COR-L47 (cell line): ENCODE data around the gene RIMBP2.
A peak's percentile ranks its signal among the peaks of the same experiment; 100 is the strongest.
"Not testable (repeated sequence)": the region's sequence is repeated elsewhere in the genome, so short reads cannot be mapped to it uniquely, and the experiment has no call there.

Experiments
- DNase-seq: peaks from one replicate; lab custom pipeline; 2025; lab: John Stamatoyannopoulos, UW

The RIMBP2 gene

DNA sequence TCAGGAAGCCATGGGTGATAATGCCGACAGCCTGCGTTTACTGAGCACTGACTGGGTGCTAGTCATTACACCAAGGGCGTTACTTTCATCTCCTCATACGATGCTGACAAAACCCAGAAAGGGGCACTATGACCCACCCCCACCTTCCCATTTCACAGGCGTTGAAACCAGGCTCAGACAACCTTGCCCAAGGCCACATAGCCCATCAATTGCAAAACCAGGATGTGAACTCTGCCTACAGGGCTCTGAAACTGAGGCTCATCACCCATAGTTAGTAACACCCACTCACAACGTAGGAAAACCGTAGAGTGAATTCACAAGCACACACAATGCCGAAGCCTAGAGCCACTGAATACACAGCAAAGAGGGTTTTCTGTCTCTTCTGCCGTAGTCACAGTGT, 119.9 kb downstream of the RIMBP2 start:
- no peak for DNase-seq

DNA sequence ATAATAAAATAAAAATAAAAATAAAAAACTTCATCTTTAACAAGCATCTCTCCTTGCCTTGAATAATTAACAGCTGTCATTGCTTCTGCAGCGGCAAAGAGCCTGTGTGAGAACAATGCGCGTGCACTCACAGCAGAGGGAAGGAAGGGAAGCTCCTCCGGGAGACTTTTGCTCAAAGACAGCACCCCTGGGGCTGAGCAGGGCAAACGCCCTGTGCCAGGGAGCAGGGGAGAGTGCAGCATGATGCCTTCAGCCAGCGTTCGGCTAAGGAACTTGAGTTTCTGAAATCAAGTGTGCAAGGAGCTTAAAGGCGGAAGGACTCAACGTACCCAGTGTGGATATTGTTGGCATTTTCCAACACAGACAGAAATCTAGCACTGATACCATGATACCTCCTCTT, 120.5 kb downstream of the RIMBP2 start:
- no peak for DNase-seq

DNA sequence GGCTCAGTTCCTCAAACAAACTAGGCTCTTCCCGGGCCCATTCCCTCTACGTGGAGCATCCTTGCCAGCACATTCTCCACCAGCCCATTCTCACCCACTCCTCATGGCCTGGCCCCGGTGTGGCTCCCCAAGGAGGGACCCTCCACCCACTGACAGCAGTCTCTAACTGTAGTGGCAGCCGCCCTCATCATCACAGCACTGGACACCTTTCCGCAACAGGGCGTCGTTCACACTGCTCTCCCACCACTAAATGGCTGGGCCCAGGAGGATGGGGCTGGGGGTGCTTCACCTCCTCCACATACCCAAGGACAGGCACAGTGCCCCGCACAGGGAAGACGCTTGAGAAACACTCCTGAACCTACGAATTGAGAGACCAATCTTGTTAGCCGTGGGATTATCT, 123.0 kb downstream of the RIMBP2 start:
- no peak for DNase-seq

DNA sequence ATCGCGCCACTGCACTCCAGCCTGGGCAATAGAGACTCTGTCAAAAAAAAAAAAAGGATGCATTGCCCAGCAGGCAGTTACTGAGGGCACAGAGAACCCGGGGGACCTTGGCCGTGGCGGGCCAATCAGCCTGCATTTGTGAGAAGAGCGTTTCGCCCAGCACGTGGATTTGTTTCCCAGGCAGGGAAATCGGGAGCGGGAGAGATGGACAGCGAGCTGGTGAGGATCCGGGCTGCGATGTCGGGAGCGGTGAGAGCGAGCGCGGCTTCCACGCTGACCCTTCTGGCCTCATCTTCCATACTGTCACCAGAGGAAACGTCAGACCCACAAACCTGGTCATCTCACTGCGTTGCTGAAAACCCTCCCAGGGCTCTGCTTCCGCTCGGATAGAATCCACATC, 123.5 kb downstream of the RIMBP2 start:
- no peak for DNase-seq

DNA sequence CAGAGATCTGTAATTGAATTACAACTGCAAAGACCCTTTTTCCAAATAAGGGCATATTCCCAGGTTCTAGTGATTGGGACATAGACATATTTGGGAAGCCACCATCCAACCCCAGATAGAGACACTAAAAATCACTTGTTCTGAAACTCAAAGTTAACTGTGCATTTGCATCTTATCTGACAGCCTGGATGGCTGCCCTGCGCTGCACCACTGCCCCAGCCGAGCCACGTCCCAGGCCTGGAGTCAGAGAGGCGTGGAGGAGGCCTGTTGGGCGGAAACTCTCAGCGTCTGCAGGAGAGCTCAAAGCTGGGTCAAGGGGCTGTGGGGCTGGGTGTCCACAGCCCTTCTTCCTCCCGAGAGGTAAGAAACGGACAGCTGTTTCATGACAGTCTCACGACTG, 124.4 kb downstream of the RIMBP2 start:
- no peak for DNase-seq

DNA sequence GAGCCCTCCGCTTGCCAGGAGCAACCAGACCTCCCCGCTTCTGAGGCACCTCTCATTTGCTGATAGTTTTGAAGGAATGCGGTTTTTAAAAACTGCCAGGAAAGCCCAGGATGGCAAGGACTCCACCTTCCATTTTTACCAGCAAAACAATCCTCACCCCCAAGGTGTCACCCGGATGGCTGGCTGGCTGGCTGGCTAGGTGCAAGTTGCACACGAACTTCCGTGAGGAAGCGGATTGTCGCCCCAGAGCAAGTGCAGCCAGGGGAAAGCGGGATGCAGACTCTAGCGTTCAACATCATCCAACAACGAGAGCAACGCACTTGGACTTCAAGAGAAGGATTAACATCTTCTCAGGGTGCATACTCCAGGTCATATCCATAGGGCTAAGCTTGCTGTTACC, 125.4 kb downstream of the RIMBP2 start:
- DNase-seq: no peak

DNA sequence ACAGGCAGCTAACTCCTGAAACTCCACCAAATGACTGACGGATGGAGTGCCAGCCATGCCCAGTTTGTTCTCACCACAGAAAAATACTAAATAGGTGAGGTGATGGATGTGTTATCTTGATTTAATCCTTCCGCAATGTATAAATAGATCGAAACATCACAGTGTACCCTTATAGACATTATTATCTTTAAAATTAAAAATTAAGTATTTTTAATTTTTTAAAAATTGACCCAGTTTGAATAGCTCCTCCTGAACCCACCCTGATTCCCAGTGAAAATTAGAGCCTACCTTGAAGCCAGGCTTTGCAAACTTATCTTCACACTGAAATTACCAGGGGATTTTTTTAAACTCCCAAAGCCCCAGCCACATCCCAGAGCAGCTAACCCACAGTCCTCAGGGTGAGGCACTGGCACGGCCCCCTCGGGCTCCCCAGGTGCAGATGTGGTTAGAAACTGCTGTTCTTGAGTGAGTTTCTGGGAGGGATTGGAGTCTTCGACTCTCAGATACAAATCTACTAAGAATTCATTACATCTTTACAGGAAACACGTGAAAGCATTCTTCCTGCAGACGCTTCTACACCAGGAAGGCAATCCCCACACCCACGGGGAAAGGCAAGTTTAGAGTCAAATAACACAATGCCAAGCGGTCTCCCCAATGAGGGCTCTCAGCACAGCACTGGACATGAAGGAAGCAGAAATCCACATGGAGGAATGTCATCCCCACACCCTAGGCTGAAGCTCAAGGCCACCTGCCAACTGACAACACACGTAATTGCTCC, 126.4 kb downstream of the RIMBP2 start:
- no peak for DNase-seq

DNA sequence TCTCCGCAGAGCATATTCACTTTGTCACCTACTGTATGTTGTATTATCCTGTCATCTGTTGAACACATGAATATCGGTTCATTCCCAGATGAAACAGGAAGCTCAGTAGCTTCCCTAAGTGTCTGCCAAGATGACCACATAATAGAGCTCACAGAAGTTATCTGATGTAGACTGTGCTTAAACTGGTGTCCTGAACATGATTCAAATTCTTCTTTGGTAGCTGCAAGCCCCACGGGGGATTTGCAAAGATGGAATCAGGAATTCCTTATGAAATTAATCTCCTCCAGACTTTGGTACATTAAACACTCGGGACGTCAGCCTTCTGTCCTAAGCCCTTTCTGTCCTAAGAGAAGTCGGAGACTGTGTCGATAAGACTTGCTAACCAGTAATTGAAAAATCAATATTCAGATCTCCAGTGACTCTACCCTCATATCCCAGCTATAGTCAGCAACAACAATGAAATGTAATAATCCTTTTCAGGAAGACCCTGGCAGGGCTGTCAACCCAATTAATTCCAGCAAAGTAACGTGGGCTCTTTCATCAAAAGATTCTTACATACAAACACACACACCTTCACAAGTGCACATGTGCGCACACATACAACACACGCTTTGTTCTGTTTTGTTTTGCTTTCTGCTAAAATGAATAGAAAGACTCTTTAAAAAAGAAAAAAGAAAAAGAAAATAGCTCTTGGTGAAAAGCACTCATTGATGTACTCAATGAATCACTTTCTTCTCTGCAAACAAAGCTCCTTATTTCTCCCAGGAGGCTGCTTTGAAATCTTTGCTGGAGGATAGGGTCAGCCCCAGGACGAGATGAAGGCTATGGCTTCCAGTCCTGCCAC, 127.2 kb downstream of the RIMBP2 start:
- DNase-seq: no peak

DNA sequence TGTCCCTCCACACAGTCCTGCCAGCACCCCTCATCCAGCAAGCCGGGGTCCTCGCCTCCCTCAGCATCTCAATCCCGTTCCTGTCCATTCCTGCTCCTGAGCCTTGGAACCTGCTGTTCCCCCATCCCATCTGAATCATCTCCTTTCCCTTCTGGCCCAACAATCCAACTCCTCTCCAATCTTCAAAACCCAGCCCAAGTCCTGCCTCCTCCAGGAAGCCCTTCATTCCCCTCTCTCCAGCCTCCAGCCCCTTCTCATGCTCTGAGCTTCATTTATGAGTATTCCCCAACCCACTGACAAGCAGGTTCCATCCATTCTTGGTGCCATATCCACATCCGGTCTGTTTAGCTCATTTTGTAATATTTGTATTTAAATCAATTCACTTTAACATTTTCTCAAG, 128.1 kb downstream of the RIMBP2 start:
- no peak for DNase-seq

DNA sequence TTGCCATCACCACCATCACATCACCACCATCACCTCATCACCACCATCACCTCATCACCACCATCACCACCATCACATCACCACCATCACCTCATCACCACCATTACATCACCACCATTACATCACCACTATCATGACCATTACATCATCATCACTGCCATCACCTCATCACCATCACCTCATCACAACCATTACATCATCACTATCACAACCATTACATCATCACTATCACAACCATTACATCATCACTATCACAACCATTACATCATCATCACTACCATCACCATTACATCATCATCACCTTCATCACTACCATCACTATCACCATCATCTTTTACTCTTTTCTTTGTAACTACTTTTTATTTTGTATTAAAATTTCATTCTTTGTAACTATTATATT, 131.6 kb downstream of the RIMBP2 start:
- DNase-seq: not testable (repeated sequence)

DNA sequence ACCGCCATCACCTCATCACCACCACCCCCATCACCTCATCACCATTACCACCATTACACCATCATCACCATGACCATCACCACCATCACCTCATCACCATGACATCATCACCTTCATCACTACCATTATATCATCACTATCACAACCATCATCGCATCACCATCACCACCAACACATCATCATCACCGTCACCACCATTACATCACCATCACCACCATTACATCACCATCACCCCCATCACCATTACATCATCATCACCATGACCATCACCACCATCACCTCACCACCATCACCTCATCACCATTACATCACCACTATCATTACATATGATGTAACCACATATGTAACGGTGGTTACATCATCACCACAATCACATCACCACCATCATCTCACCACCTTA, 132.3 kb downstream of the RIMBP2 start:
- DNase-seq: no peak

DNA sequence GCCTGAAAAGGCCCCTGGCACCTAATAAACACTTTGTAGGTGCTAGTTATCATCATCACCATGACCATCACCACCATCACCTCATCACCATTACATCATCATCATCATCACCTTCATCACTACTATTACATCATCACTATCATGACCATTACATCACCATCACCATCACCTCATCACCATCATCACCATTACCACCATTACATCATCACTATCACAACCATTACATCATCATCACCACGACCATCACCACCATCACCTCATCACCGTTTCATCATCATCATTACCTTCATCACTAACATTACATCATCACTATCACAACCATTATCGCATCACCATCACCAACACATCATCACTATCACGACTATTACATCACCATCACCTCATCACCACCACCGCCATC, 132.8 kb downstream of the RIMBP2 start:
- DNase-seq: no peak

DNA sequence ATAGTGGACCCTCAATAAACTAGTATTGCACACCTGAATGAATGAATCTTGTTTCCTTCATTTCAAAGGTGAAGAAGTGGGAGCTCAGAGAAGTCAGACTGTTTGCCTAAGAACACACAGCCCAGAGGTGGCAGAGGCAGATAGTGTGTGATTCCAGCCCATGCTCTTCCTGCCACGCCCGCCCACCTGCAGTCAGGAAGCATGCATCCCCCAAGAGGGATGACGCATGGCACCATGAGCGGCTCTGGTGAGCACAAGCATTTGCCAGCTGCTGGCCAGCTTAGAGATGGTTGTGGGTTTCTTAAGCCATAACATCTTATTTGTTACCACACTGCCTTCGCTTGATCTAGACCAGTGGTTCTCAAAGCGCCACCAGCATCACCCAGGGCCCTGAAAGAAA, 133.8 kb downstream of the RIMBP2 start:
- no peak for DNase-seq

DNA sequence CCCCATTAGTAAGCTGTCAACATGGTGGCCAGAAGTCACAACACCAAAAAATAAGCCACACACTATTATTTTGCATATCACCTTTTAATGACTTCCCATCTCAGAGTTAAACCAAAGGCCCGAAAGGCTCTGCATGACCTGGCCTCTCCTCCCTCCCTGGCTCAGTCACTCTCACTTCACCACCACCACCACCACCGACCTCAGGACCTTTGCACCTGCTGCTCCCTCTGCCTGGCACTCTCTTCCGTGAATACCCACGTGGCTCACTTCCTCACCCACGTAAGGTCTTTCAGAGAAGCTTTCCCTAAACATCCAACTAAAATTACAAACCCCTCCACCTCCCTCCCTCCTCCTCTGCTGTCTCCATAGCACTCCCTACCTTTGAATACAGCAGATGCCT, 134.3 kb downstream of the RIMBP2 start:
- DNase-seq: no peak

DNA sequence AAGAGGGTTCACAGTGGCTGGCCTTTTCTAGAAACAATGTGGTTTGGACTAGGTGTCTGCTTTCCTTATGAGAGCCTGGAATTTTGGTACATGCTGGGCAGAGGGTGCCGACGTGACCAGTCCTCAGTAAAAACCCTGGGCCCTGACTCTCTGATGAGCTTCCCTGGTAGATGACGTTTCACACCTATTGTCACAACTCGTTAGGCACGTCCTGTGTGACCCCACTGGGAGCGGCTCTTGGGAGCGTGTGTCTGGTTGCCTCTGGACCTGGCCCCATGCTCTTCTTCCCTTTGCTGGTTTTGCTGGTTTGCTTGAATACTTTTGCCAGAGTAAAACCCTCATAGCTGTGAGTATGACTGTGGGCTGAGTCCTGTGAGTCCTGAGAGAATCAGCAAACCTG, 136.9 kb downstream of the RIMBP2 start:
- no peak for DNase-seq

DNA sequence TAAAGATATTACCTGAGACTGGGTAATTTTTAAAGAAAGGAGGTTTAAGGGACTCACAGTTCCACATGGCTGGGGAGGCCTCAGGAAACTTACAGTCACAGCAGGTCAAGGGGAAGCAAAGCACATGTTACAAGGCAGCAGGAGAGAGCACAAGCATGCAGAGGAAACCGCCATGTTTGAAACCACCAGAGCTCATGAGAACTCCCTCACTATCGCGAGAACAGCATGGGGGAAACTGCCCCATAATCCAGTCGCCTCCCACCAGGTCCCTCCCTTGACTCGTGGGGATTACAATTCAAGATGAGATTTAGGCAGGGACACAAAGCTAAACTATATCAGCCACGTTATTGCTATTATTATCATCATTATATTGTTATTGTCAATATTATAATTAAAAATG, 138.7 kb downstream of the RIMBP2 start:
- DNase-seq: no peak

DNA sequence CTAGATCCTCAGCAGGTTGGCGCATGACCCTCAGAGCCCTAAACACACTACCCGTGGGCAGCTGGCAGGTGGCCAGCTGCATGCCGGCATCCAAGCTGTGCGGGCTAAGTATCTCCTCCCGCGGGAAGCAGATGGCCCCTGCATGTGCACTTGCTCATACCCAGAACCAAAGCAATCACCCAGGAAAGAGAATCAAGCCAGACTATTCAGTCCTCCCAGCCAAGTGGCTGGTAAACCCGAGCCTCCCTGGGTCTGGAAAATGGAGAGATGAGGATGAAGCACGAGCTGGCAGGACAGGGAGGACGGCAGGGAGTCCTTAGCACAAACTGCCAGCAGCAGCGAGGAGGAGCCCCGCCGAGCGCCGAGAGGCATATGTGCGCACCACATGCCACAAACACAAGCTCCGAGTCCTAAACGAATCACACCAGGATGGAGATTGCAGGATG, 139.7 kb downstream of the RIMBP2 start:
- peak; percentile 56 for DNase-seq

DNA sequence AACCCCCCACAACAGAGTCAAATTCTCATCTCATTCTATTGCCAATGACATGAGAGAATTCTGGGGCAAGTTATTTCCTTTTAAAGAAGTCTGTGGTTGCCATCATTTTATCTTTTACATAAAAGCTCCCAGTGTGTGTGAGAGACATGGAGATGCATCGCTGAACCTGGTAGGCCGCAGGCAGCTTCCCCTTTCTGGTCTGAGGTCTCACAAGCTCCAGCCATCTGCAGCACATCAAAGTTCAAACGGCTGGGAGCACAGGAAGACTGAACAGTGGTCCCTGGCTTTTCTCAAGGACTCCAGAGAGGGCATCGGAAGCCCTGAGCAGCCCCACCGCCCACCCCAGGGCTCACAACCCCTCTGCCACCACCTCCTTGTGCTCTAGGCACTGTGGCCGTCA, 141.7 kb downstream of the RIMBP2 start:
- DNase-seq: no peak

DNA sequence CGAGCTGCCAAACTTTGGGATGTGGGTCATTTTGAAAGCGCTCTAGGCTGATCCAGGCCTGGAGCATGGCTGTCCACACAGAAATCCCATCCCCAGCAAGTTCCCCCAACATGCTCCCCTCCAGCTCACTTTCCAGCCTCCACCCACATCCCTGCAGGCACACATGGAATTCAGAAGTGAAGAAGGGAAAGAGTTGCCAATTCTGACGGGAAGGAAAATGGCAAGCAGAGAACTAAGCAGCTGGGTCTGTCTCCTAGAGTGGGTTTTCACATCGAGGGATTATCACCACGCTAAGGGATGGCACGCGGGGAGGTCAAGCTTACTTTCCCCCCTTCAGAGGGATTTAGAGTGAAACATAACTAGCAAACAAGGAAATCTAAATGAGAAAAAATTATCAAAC, 142.3 kb downstream of the RIMBP2 start:
- no peak for DNase-seq

DNA sequence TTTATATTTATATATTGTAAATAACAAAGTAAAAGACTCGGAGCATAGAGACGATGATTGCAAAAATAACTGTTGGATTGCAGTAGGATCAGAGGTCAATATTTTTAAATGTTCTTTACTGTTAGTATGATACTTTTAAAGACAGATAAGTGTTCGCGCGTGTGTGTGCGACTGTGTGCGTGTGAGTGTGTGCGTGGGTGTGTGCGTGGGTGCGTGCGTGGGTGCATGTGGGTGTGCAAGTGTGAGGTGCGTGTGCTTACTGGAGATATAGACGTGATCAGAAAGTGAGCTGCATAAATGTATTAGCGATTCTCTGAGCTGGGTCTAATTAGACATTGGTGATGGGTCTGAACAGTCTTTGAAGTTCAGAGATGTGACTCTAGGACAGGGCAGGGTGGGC, 142.9 kb downstream of the RIMBP2 start:
- DNase-seq: no peak

DNA sequence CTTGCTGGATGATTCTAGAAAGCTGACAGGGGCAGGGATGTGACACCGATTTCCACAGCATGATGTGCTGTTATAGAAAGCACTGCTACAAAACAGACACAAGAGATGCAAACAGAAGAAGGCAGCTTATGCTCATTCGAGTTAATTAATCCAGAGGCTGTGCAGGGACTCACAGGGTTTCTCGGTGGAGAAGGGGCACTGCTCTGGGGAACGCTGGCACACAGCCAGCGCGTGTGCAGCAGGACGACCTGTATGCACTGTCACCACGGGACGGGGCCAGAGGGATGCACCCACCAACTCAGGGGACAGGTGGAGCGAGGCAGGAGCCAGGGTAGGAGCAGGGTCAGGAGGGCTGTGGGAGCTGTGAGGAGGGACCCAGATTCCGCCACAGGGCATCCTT, 143.5 kb downstream of the RIMBP2 start:
- no peak for DNase-seq

DNA sequence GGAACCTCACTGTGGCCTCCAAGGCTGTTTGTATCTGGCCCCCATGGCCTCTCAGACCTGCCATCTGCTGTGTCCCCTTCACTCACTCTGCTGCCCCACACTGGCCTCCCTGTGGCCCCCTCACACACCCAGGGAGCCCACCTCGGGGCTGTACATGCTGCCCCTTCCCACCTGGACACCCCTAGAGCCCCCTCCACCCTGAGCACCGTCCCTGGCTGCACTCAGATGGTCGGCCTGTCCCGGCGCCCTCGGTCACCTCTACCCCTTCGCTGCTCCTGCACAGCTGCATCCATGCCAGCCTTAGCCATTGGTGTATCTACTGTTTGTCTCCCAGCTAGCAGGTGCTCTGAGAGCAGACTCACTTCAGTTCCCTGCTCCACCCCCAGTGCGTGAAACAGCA, 144.4 kb downstream of the RIMBP2 start:
- no peak for DNase-seq

DNA sequence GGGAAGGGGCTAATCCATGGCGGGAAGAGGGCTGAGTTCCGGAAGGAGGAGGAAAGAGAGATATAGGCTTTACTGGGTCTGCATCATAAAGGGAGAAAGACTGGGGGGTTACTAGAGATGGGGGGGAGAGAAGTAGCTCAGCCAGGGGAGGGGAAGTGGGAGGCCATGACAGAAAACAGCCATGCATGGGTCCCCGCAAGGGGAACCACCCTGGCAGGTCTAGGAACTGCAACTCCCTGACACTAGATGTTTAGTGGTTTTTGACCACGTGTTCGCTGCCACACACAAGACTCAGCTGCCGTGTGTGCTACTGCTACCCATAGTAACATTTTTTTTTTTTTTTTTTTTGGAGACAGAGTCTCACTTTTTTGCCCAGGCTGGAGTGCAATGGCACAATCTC, 145.0 kb downstream of the RIMBP2 start:
- no peak for DNase-seq

DNA sequence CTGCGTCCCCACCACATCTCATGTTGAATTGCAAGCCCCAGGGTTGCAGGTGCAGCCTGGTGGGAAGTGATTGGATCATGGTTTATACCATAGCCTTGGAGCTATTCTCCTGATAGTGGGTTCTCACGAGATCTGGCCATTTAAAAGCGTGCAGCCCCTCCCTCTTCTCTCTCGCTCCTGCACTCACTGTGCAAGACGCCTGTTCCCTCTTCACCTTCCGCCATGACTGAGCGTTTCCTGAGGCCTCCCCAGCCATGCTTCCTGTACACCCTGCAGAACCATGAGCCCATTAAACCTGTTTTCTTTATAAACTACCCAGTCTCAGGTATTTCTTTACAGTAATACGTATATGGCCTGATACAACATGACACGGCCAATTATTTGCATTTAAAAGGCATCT, 146.6 kb downstream of the RIMBP2 start:
- DNase-seq: no peak
